H1 (cell line): ENCODE measurements around the gene SLC35A3. TPM values are rescaled to one million over a fixed set of nuclear protein-coding genes. Genes with fewer than 3 reads are reported as not detected.

ENCODE experiments used
- CTCF ChIA-PET: fragments of 300-600 bp; sonication (Branson Sonifier 250); formaldehyde crosslinking; loops from one replicate; lab custom pipeline; 2021; ENCODE audit not compliant: partially characterized antibody; lab: Charles Lee
- POLR2A ChIA-PET: fragments of 300-600 bp; sonication (Branson Sonifier 250); formaldehyde crosslinking; loops from one replicate; lab custom pipeline; 2021; ENCODE audit warnings: inconsistent platforms; ENCODE audit not compliant: partially characterized antibody; lab: Charles Lee
- DNase-seq, 2 experiments: peaks; one replicate each; pipeline versions ENCODE4 v3.0.0 to v3.0.0-alpha.2; 2010 to 2022; ENCODE audit warnings: low spot score in 2 of 2, low read depth in 1 of 2, mixed read lengths in 1 of 2
- FAIRE-seq: peaks from 2 replicates; lab custom pipeline; 2011; peaks lifted over from hg19 to GRCh38; lab: Jason Lieb, UNC
- H2AFZ ChIP-seq: 2 replicates; pipeline ENCODE4 v1.8.1; 2012; ENCODE audit warnings: low read length, inconsistent platforms
- H2AK5ac ChIP-seq: 2 replicates; pipeline ENCODE4 v1.6.1; 2013; ENCODE audit warnings: low read depth, low read length
- H2BK120ac ChIP-seq: replicated peaks from 2 replicates; pipeline ENCODE3; 2013; ENCODE audit warnings: low read depth, low read length, inconsistent platforms
- H2BK12ac ChIP-seq: 2 replicates; pipeline ENCODE4 v1.6.1; 2013; ENCODE audit warnings: low read depth, low read length
- H2BK15ac ChIP-seq: 2 replicates; pipeline ENCODE4 v1.6.1; 2013; ENCODE audit warnings: low read length
- H2BK20ac ChIP-seq: 2 replicates; pipeline ENCODE4 v1.6.1; 2013; ENCODE audit warnings: low read length
- H2BK5ac ChIP-seq: 2 replicates; pipeline ENCODE4 v1.6.1; 2013; ENCODE audit warnings: low read depth, low read length
- H3K14ac ChIP-seq: 2 replicates; pipeline ENCODE4 v1.6.1; 2013; ENCODE audit warnings: inconsistent platforms; ENCODE audit not compliant: insufficient read length
- H3K18ac ChIP-seq: 2 replicates; pipeline ENCODE4 v1.6.1; 2013; ENCODE audit warnings: low read length; ENCODE audit errors: extremely low read depth
- H3K23ac ChIP-seq: 2 replicates; pipeline ENCODE4 v1.6.1; 2013; ENCODE audit warnings: inconsistent platforms; ENCODE audit not compliant: insufficient read length
- H3K23me2 ChIP-seq: 2 replicates; pipeline ENCODE4 v1.6.1; 2013; ENCODE audit warnings: low read depth, low read length
- H3K27ac ChIP-seq: 2 replicates; pipeline ENCODE4 v1.6.1; 2011; ENCODE audit warnings: low read depth, low read length, inconsistent platforms
- H3K27me3 ChIP-seq, 4 experiments: replicated peaks in 1 of 4; 1 replicate in 1 of 4; 2 replicates in 3 of 4; pipeline versions ENCODE4 v1.6.1 to v1.8.1; 2011 to 2013; ENCODE audit warnings: low read length in 3 of 4, mild to moderate bottlenecking in 3 of 4, inconsistent platforms in 2 of 4, mixed read lengths in 2 of 4, moderate library complexity in 1 of 4; ENCODE audit not compliant: control insufficient read depth in 3 of 4, insufficient read depth in 3 of 4; ENCODE audit errors: extremely low read depth in 1 of 4
- H3K36me3 ChIP-seq, 4 experiments: 2 replicates each; pipeline versions ENCODE4 v1.6.1 to v1.8.1; 2011 to 2013; ENCODE audit warnings: mild to moderate bottlenecking in 4 of 4, low read length in 3 of 4, moderate library complexity in 2 of 4, control low read depth in 1 of 4, inconsistent platforms in 1 of 4; ENCODE audit not compliant: insufficient read depth in 4 of 4, control insufficient read depth in 2 of 4
- H3K4ac ChIP-seq: replicated peaks from 2 replicates; pipeline ENCODE3; 2013; ENCODE audit warnings: low read length, low read depth, mixed read lengths, inconsistent platforms; ENCODE audit not compliant: insufficient read length
- H3K4me1 ChIP-seq, 4 experiments: replicated peaks in 1 of 4; 1 replicate in 1 of 4; 2 replicates in 3 of 4; pipeline versions ENCODE4 v1.6.1 to v1.8.1; 2011 to 2013; ENCODE audit warnings: low read length in 3 of 4, inconsistent platforms in 2 of 4, mixed read lengths in 1 of 4; ENCODE audit not compliant: insufficient read depth in 4 of 4, control insufficient read depth in 3 of 4
- H3K4me2 ChIP-seq, 2 experiments: 2 replicates each; pipeline versions ENCODE4 v1.6.1 to v1.8.1; 2011 to 2013; ENCODE audit warnings: low read depth in 2 of 2, low read length in 2 of 2, control low read depth in 1 of 2, inconsistent platforms in 1 of 2, mild to moderate bottlenecking in 1 of 2; ENCODE audit not compliant: insufficient read depth in 1 of 2
- H3K4me3 ChIP-seq, 4 experiments: fragments of 200-600, 300-600 bp in 1 of 4; sonication (generic), shearing (Covaris generic), sonication (Bioruptor Twin) in 1 of 4; 2 replicates each; pipeline versions ENCODE4 v1.5.1 to v1.8.1; 2011 to 2016; ENCODE audit warnings: low read length in 4 of 4, low read depth in 3 of 4, control low read depth in 2 of 4, inconsistent platforms in 2 of 4, mild to moderate bottlenecking in 2 of 4, mixed read lengths in 1 of 4, moderate library complexity in 1 of 4; ENCODE audit not compliant: insufficient read depth in 2 of 4; ENCODE audit errors: extremely low read depth in 1 of 4
- H3K56ac ChIP-seq: replicated peaks from 2 replicates; pipeline ENCODE3; 2013; ENCODE audit warnings: low read depth, mild to moderate bottlenecking, mixed read lengths, low read length, inconsistent platforms; ENCODE audit not compliant: insufficient read length
- H3K79me1 ChIP-seq: 2 replicates; pipeline ENCODE4 v1.6.1; 2013; ENCODE audit warnings: low read depth, low read length, control low read depth
- H3K79me2 ChIP-seq, 2 experiments: 2 replicates each; pipeline versions ENCODE4 v1.6.1 to v1.8.1; 2012 to 2013; ENCODE audit warnings: low read length in 2 of 2, mild to moderate bottlenecking in 2 of 2, inconsistent platforms in 1 of 2; ENCODE audit not compliant: insufficient read depth in 2 of 2, control insufficient read depth in 1 of 2
- H3K9ac ChIP-seq, 4 experiments: replicated peaks in 1 of 4; 1 replicate in 1 of 4; 2 replicates in 3 of 4; pipeline versions ENCODE4 v1.6.1 to v1.8.1; 2011 to 2013; ENCODE audit warnings: low read depth in 3 of 4, low read length in 3 of 4, control low read depth in 2 of 4, mild to moderate bottlenecking in 2 of 4, moderate library complexity in 2 of 4, inconsistent platforms in 1 of 4; ENCODE audit errors: extremely low read depth in 1 of 4
- H3K9me3 ChIP-seq, 2 experiments: 2 replicates each; pipeline versions ENCODE4 v1.6.1 to v1.8.1; 2012 to 2013; ENCODE audit warnings: mild to moderate bottlenecking in 2 of 2, moderate library complexity in 2 of 2, control low read depth in 1 of 2, inconsistent platforms in 1 of 2, low read depth in 1 of 2, low read length in 1 of 2, mixed read lengths in 1 of 2; ENCODE audit not compliant: insufficient read depth in 2 of 2
- H4K20me1 ChIP-seq, 2 experiments: replicated peaks in 1 of 2; 2 replicates each; pipeline versions ENCODE3 to v1.8.1; 2011 to 2013; ENCODE audit warnings: inconsistent platforms in 2 of 2, low read length in 2 of 2, mild to moderate bottlenecking in 1 of 2; ENCODE audit not compliant: insufficient read depth in 2 of 2, control insufficient read depth in 1 of 2
- H4K5ac ChIP-seq: 2 replicates; pipeline ENCODE4 v1.6.1; 2013; ENCODE audit warnings: low read length, low read depth, mixed read lengths, inconsistent platforms; ENCODE audit not compliant: insufficient read length
- H4K8ac ChIP-seq: 2 replicates; pipeline ENCODE4 v1.8.0; 2013; ENCODE audit warnings: mild to moderate bottlenecking, moderate library complexity, low read length, inconsistent platforms; ENCODE audit not compliant: insufficient read depth; ENCODE audit errors: extremely low read depth
- H4K91ac ChIP-seq: replicated peaks from 2 replicates; pipeline ENCODE3; 2013; ENCODE audit warnings: low read length, mixed read lengths, inconsistent platforms; ENCODE audit not compliant: insufficient read length
- ASH2L ChIP-seq: fragments of 200-600, 300-600 bp; sonication (generic); IDR thresholded peaks from one replicate; pipeline ENCODE4 v1.7.1; 2017; ENCODE audit warnings: low read length
- ATF3 ChIP-seq: IDR thresholded peaks from 2 replicates; pipeline ENCODE4 v1.6.1; 2011; ENCODE audit warnings: low read depth, mild to moderate bottlenecking, low read length; ENCODE audit not compliant: insufficient read depth
- BCL11A ChIP-seq, 2 experiments: IDR thresholded peaks; one replicate each; pipeline ENCODE4 v1.6.1; 2011; ENCODE audit warnings: low read depth in 2 of 2, low read length in 2 of 2, mild to moderate bottlenecking in 2 of 2
- CEBPB ChIP-seq: IDR thresholded peaks from 2 replicates; pipeline ENCODE4 v1.6.1; 2012; ENCODE audit warnings: low read depth, low read length
- CREB1 ChIP-seq: IDR thresholded peaks from 2 replicates; pipeline ENCODE4 v1.6.1; 2012; ENCODE audit warnings: inconsistent platforms
- GABPA ChIP-seq: IDR thresholded peaks from 2 replicates; pipeline ENCODE4 v1.6.1; 2011; ENCODE audit warnings: mild to moderate bottlenecking, low read length, moderate library complexity, borderline replicate concordance; ENCODE audit not compliant: insufficient read depth
- KDM5A ChIP-seq: fragments of 200-600 bp; IDR thresholded peaks from 2 replicates; pipeline ENCODE4 v1.7.1; 2012; ENCODE audit warnings: mild to moderate bottlenecking, low read length, inconsistent platforms, mixed read lengths
- NANOG ChIP-seq: IDR thresholded peaks from 2 replicates; pipeline ENCODE4 v1.6.1; 2011; ENCODE audit warnings: low read length, low read depth, mild to moderate bottlenecking, inconsistent platforms; ENCODE audit not compliant: insufficient read depth, poor library complexity, severe bottlenecking
- POU5F1 ChIP-seq: IDR thresholded peaks from 2 replicates; pipeline ENCODE4 v1.6.1; 2011; ENCODE audit warnings: low read depth, mild to moderate bottlenecking, low read length, moderate library complexity
- RFX5 ChIP-seq: IDR thresholded peaks from 2 replicates; pipeline ENCODE4 v1.6.1; 2011; ENCODE audit warnings: low read depth, low read length, improper control_type of control experiment, borderline replicate concordance
- RXRA ChIP-seq: IDR thresholded peaks from 2 replicates; pipeline ENCODE4 v1.6.1; 2011; ENCODE audit warnings: low read depth, mild to moderate bottlenecking, low read length, moderate library complexity; ENCODE audit not compliant: insufficient read depth
- SIN3A ChIP-seq, 2 experiments: IDR thresholded peaks in 1 of 2; conservative IDR thresholded peaks in 1 of 2; 2 replicates each; pipeline ENCODE4 v1.6.1; 2011 to 2012; ENCODE audit warnings: low read length in 2 of 2, improper control_type of control experiment in 1 of 2, low read depth in 1 of 2, mild to moderate bottlenecking in 1 of 2
- TCF12 ChIP-seq: IDR thresholded peaks from 2 replicates; pipeline ENCODE4 v1.6.1; 2011; ENCODE audit warnings: low read depth, mild to moderate bottlenecking, low read length
- WGBS, 2 experiments: shearing (Covaris generic) in 1 of 2; methylation state at CpG; one replicate each; pipeline versions ENCODE4 v1.1.6 to v1.1.7; 2013 to 2015; ENCODE audit warnings: low lambda C conversion rate in 2 of 2, mixed read lengths in 2 of 2, inconsistent platforms in 1 of 2, low coverage in 1 of 2, missing lambda C conversion rate in 1 of 2; ENCODE audit not compliant: insufficient replicate concordance in 2 of 2, insufficient coverage in 1 of 2, insufficient read length in 1 of 2; ENCODE audit errors: extremely low coverage in 1 of 2, missing lambda C conversion rate in 1 of 2; 5-methylcytosine and 5-hydroxymethylcytosine counted together
- polyA plus RNA-seq, 7 experiments: library from polyadenylated mRNA; depleted of rRNA in 3 of 7; stranded (reverse) in 5 of 7; unstranded in 2 of 7; fragments of >200 nt in 5 of 7; fragments of 200-250 nt in 2 of 7; gene quantifications; 1 replicate in 5 of 7; 2 replicates in 1 of 7; 4 replicates in 1 of 7; pipeline versions ENCODE4 v1.2.1 to v1.2.3, GENCODE V29; 2011 to 2013; ENCODE audit warnings: missing spikeins in 2 of 7, mixed read lengths in 2 of 7
- total RNA-seq: library from RNA; stranded (reverse); fragmentation: NEBNext Ultra II Directional; extraction: Animal tissue kit (Norgen Biotek cat#: 25700); gene quantifications from 2 replicates; pipeline ENCODE4 v1.2.1, GENCODE V29; 2021

Gene SLC35A3
- total and polyA plus RNA-seq, 2 of the 8 experiments (the other 6 are each of a cell fraction or from before 2014, with no cell fraction given): 3.0 to 13.8 TPM

GRCh38 chr1:100010804-100011203 lies 41.0 kb downstream of the SLC35A3 start:
- Histone ChIP-seq H2AFZ (no peak overlapping the region), H3K4me1 (no peaks in the 10 kb centered on the region; a peak in 1 of 7 replicates), H4K5ac (no peak overlapping the region), H4K91ac (no peak overlapping the region), H3K27me3 (no peaks in the 10 kb centered on the region), H2BK120ac (no peak overlapping the region), H2BK5ac (no peak overlapping the region), H3K4me3 (no peak overlapping the region), H3K18ac (no peak overlapping the region), H3K27ac (no peak overlapping the region), H3K9me3 (no peaks in the 10 kb centered on the region), H2BK15ac (no peak overlapping the region), H3K36me3 (no peaks in the 10 kb centered on the region; a peak in 1 of 8 replicates), H2AK5ac (no peak overlapping the region), H4K8ac (no peak overlapping the region), H2BK12ac (no peak overlapping the region), H3K4ac (no peak overlapping the region), H3K14ac (no peak overlapping the region), H3K79me1 (no peaks in the 10 kb centered on the region), H3K23ac (no peak overlapping the region), H3K56ac (no peak overlapping the region), H3K4me2 (no peak overlapping the region), H2BK20ac (no peak overlapping the region), H3K79me2 (no peaks in the 10 kb centered on the region; a peak in 1 of 4 replicates), H3K23me2 (no peaks in the 10 kb centered on the region), H4K20me1 (no peaks in the 10 kb centered on the region), H3K9ac (no peak overlapping the region)
- POLR2A ChIA-PET: interaction anchor here (0.9 to 1.2 kb wide), 2 partner anchors 9 to 160 kb away, joined by 3 read pairs; partner anchors contain the start of gene AGL
- FAIRE-seq: no peak
- DNase-seq: no peak
- 87% methylated on average over 1 of the region's 1 CpG; no CpG with 5 or more reads in 1 of the 2 experiments for WGBS, 2 experiments
- CTCF ChIA-PET: interaction anchor here (1.9 kb wide), 1 partner anchor 10 kb away, joined by 4 read pairs; no protein-coding TSS in a partner anchor
- no peak for TF ChIP-seq ASH2L
- TF ChIP-seq CREB1: no peak
- TF ChIP-seq POU5F1: no peak
- no peak for TF ChIP-seq RFX5
- no peak for TF ChIP-seq NANOG
- TF ChIP-seq CEBPB: no peak
- no peak for TF ChIP-seq SIN3A (conservative IDR thresholded peaks at IDR 0.05 in 1 of 2, IDR thresholded peaks at IDR 0.05 in 1 of 2; ENCODE audit: low read depth in 1 of 2, low read length in 2 of 2)
- no peak for TF ChIP-seq BCL11A (IDR thresholded peaks at IDR 0.05; ENCODE audit: low read depth in 2 of 2, low read length in 2 of 2)
- TF ChIP-seq RXRA: no peak
- TF ChIP-seq KDM5A: no peak
- no peak for TF ChIP-seq ATF3
- no peak for TF ChIP-seq GABPA
- no peak for TF ChIP-seq TCF12
